ENCODE measurements around the gene EHD2.
"Not testable (repeated sequence)": the region's sequence is repeated elsewhere in the genome, so short reads cannot be mapped to it uniquely, and the experiment has no call there.

Gene EHD2

DNA sequence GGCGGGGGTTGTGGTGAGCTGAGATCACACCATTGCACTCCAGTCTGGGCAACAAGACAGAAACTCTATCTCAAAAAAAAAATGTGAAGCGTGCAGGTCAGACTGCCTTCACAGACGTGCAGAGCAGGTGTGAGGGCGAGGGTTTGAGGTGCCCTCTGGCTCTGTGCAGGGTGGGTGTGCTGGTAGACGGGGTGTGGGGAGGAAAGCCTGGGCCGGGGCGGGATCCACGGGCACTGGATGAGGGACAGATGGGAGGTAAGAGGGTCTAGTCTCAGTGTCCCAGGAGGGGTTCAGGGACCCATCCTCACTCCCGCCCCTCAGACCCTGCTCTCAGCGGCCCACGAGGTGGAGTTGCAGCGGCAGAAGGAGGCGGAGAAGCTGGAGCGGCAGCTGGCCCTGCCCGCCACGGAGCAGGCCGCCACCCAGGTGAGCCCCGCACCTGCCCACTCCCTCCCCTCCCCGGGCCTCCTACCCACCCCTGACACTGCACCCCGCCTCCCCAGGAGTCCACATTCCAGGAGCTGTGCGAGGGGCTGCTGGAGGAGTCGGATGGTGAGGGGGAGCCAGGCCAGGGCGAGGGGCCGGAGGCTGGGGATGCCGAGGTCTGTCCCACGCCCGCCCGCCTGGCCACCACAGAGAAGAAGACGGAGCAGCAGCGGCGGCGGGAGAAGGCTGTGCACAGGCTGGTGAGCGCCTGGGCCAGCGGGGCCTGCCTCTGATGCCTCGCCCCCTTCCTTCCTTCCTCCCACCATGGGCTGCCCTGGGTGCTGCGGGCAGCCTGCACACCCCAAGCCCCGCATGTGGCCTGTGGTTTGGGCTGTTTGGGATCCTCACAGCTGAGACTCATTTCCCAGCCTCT is 41.2 kb downstream of the EHD2 start:
- DNase-seq: no peak

GRCh38 chr19:47755065-47755761 is 42.0 kb downstream of the EHD2 start:
- no peak for DNase-seq

- no peak for DNase-seq
Observed at GRCh38 chr19:47755762-47756626, 42.8 kb downstream of the EHD2 start.

DNA sequence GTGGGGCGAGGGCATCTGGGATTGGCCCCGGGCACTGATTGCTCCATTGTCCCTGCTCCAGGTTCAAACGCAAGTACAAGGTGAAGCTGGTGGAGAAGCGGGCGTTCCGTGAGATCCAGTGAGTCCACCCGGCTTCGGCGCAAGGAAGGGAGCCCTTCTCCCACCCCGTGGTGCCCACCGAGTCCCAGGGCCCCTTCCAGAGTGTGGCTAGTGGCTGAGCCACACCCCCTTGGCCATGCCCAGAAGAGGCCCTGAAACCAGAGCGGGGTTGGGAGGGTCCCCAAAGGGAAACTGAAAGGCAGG is 43.4 kb downstream of the EHD2 start:
- DNase-seq: no peak

GRCh38 chr19:47756953-47757608 is 43.9 kb downstream of the EHD2 start:
- no peak for DNase-seq

DNA sequence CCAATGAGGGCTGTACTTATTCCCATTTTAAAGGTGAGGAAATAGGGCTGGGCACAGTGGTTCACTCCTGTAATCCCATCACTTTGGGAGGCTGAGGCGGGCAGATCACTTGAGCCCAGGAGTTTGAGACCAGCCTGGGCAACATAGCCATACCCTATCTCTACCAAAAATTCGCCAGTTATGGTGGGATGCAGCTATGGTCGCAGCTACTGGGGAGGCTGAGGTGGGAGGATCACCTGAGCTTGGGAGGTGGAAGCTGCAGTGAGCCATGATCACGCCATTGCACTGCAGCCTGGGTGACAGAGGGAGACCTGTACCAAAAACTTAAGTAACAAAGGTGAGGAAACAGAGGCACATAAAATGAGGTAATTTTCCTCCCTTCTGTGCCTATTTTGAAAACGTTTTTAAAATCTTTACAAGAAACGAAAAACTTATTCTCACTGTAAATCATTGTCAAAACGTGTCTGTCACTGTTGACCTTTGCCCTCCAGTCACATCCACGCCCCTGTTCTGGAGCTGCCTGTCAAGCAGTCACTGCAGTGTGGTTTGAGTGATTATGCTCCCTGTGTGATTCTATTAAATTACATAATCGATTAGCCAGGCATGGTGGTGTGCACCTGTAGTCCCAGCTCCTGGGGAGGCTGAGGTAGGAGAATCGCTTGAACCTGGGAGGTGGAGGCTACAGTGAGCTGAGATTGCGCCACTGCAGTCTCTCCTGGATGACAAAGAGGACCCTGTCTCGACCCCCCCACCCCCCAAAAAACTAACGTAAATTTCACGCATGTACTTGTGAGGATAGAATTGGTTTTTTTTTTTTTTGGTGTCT is 44.6 kb downstream of the EHD2 start:
- no peak for DNase-seq

DNA sequence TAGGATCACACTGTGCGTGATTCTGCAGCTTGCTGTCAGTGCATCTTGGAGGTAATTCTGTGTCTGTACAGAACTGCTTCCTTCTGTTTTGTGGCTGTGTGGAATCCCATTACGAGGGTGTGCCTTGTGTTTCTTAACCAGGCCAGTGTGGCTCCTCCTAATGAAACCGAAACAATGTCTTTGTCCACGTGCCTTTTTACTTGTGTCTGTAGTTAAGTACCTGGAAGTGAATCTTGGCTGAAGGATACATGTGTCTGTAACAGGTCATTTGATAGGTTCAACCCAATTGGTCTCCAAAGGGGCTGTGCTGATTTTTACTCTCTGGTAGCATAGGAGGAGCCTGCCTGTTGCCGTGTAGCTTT is 45.2 kb downstream of the EHD2 start:
- no peak for DNase-seq

DNA sequence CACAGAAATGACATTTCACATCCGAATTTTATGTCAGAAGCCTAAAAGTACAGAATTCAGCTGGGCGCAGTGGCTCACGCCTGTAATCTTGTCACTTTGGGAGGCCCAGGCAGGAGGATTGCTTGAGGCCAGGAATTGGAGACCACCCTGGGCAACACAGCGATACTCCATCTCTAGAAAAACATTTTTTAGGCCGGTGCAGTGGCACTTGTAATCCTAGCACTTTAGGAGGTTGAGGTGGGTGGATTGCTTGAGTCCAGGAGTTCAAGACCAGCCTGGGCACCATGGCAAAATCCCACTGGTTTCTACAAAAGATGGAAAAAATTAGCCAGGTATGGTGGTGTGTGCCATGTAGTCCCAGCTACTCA is 47.4 kb downstream of the EHD2 start:
- DNase-seq: no peak

GRCh38 chr19:47761566-47761965 is 48.3 kb downstream of the EHD2 start:
- no peak for DNase-seq

DNA sequence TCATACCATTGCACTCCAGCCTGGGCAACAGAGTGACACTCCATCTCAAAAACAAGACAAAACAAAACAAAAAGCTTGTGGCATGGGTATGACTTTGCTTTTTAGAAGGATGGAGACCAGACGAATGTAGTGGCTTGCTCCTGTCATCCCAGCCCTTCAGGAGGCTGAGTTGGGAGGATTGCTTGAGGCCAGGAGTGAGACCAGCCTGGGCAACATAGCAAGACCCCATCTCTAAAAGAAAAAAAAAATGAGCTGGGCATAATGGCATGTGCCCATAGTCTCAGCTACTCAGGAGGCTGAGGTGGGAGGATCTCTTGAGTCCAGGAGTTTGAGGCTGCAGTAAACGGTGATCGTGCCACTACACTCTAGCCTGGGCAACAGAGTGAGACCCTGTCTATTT is 48.9 kb downstream of the EHD2 start:
- DNase-seq: no peak

GRCh38 chr19:47762615-47763308 is 49.5 kb downstream of the EHD2 start:
- DNase-seq: no peak

DNA sequence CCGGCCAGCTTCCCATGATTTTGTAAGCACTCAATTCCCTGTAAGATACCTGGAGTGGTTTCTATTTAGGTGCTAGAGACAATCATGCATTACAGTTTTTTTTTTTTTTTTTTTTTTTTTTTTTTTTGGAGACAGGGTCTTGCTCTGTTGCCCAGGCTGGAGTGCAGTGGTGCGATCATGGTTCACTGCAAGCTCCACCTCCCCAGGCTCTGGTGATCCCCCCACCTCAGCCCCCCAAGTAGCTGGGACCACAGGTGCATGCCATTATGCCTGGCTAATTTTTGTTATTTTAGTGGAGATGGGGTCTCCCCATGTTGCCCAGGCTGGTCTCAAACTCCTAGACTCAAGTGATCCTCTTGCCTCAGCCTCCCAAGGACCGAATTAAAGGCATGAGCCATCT is 51.5 kb downstream of the EHD2 start:
- DNase-seq: not testable (repeated sequence)

DNA sequence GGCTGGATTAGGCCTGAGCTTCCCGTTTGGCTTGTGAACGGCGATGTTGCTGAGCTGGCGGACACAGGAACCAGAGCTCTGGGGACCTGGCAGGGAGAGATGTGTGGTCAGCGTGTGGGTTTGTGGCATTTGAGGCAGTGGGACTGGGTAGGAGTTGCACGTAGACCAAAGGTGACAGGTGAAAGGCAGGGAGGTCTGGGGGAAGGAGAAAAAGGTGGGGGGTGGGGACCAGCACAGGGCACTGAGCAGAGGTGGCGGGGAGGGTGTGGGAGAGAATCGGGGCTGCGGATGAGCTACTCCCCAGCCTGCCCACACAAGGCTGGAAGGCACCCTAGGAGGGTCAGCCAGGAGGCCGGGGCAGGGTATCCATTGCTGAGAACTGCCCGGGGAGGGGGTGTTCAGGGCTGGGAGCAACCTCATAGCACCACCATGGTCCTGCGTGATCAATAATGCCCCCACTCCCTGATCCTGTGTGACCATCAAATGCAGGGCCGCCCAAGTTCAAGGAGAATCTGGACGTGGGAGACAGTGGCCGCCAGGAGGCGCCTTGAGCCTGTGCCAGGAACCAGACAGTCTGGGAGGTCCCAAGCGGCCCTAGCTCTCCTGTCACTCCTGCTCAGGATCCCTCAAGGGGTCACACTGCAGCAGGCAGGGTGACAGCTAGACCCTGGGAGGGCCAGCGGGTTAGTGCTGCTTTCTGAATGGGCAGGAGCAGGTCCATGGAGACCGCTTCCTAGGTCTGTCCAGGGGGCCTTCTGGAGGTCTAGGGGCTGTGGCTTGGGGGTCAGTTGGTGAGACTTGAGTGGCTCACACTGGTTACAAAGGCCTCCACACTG is 52.5 kb downstream of the EHD2 start:
- DNase-seq: peak; percentile 22

DNA sequence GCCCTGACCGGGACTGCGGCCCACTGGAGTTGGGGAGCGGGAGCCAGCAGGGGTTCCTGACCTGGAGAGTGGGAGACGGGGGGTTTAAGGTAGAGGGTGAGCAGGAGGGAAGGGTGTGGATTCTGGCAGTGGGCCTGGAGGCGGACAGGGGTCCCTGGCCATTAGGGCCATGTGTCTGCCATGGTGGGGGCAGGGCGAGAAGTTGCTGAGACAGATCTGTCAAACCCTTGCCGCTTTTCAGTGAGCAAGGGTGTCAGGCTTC is 53.1 kb downstream of the EHD2 start:
- no peak for DNase-seq

GRCh38 chr19:47766670-47767069 is 53.4 kb downstream of the EHD2 start:
- DNase-seq: no peak

- no peak for DNase-seq
Observed at GRCh38 chr19:47767349-47767748, 54.1 kb downstream of the EHD2 start.

- no peak for DNase-seq
Observed at GRCh38 chr19:47768604-47769003, 55.4 kb downstream of the EHD2 start.

DNA sequence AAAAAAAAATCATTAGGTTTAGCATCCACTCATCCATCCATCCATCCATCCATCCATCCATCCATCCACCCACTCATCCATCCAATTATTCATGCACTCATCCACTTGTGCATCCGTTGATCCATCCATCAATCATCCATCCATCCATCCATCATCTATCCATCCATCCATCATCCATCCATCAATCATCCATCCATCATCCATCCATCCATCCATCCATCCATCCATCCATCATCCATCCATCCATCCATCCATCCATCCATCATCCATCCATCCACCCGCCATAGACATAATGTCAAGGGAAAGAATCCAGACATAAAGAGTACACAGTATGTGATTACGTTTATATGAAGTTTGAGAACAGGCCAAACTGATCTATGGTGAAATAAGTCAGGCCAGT is 56.3 kb downstream of the EHD2 start:
- DNase-seq: no peak

DNA sequence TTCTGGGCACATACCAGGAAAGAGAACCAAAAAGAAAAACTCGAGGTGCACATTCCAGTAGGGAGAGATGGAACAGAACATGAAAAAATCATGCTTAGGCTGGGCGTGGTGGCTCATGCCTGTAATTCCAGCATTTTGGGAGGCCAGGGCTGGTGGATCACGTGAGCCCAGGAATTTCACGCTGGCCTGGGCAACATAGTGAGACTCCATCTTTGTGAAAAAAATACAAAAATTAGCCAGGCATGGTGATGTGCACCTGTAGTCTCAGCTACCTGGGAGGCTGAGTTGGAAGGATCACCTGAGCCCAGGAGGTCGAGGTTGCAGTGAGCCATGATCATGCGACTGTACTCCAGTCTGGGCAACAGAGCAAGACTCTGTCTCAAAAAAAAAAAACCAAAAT is 58.1 kb downstream of the EHD2 start:
- DNase-seq: not testable (repeated sequence)

GRCh38 chr19:47776568-47776967 is 63.3 kb downstream of the EHD2 start:
- DNase-seq: no peak

All from GDM1 (cell line).